Measurements from ENCODE around the gene GLS. TPM values are rescaled to one million over a fixed set of nuclear protein-coding genes. Genes with fewer than 3 reads are reported as not detected.

GLS gene
- total and polyA plus RNA-seq, 2 donors (not counting 3 experiments of a cell fraction or from before 2014, with no cell fraction given): 49.0 to 183 TPM

GRCh38 chr2:190916829-190917228 is 36.2 kb downstream of the GLS start:
- H2AFZ ChIP-seq (ENCODE audit: low read depth, low read length): no peak overlapping the region
- H3K27ac ChIP-seq (ENCODE audit: insufficient read depth, low read depth, low read length): no peak overlapping the region
- DNase-seq (ENCODE audit: low read depth, low spot score): no peak
- H3K36me3 ChIP-seq (ENCODE audit: control insufficient read depth in 2 of 2, extremely low read depth in 1 of 2, insufficient read depth in 2 of 2, low read length in 2 of 2): peaks cover 4 to 28% of the 10 kb centered on the region in 2 experiments
- BruUV-seq (replicated peaks): no TSS peak
- no peaks in the 10 kb centered on the region for H3K9me3 ChIP-seq (replicated peaks; ENCODE audit: control insufficient read depth, insufficient read depth, low read length)
- H3K79me2 ChIP-seq (ENCODE audit: control insufficient read depth, insufficient read depth, low read length): peaks cover 5% of the 10 kb centered on the region
- H4K20me1 ChIP-seq (replicated peaks; ENCODE audit: control insufficient read depth, extremely low read depth, insufficient read depth, low read length): no peaks in the 10 kb centered on the region
- CTCF ChIA-PET: no interaction called here
- dilution Hi-C loops (cut with MboI; ENCODE audit: extremely low pct_ligation_motif_present, low sequenced_read_pairs) (no loop called here), intact Hi-C loops (cut with micrococcal nuclease) (no loop called here)
- no peaks in the 10 kb centered on the region for H3K4me1 ChIP-seq (ENCODE audit: control insufficient read depth, extremely low read depth, insufficient read depth, low read length)
- TF ChIP-seq JUN (IDR thresholded peaks at IDR 0.05; ENCODE audit: borderline replicate concordance, insufficient read depth, insufficient read length, low read depth): no peak
- TF ChIP-seq MYC (IDR thresholded peaks at IDR 0.05; ENCODE audit: low read depth, low read length): no peak
- no peak for TF ChIP-seq EZH2 (IDR thresholded peaks at IDR 0.05; ENCODE audit: borderline replicate concordance, low read depth, low read length, severe bottlenecking)
- TF ChIP-seq POLR2AphosphoS5 (IDR thresholded peaks at IDR 0.05; ENCODE audit: insufficient read depth, low read depth, low read length): no peak
- TF ChIP-seq POLR2A (IDR thresholded peaks at IDR 0.05; ENCODE audit: low read depth, low read length): no peak
- no peak for TF ChIP-seq FOS (IDR thresholded peaks at IDR 0.05; ENCODE audit: borderline replicate concordance, insufficient read depth, low read length)
- no peak for TF ChIP-seq CTCF (IDR thresholded peaks at IDR 0.05; ENCODE audit: extremely low read depth in 1 of 2, insufficient read depth in 1 of 2, low read depth in 1 of 2, low read length in 2 of 2)
- TF ChIP-seq GATA2 (IDR thresholded peaks at IDR 0.05; ENCODE audit: insufficient read depth, insufficient read length, low read depth, low read length): no peak
- TF ChIP-seq MAX (IDR thresholded peaks at IDR 0.05; ENCODE audit: insufficient read depth, insufficient read length): no peak
- no peak overlapping the region for H3K4me3 ChIP-seq (replicated peaks in 1 of 3; ENCODE audit: insufficient read depth in 1 of 3, low read depth in 1 of 3, low read length in 3 of 3)
- H3K4me2 ChIP-seq (ENCODE audit: insufficient read depth, low read length): no peak overlapping the region
- POLR2A ChIA-PET: no interaction called here
- H3K9me1 ChIP-seq (replicated peaks; ENCODE audit: control insufficient read depth, extremely low read depth, insufficient read depth, low read length): no peaks in the 10 kb centered on the region
- no peak for FAIRE-seq
- no peak overlapping the region for H3K9ac ChIP-seq (replicated peaks; ENCODE audit: extremely low read depth, insufficient read depth, low read length)
- no peaks in the 10 kb centered on the region for H3K27me3 ChIP-seq (ENCODE audit: control insufficient read depth in 2 of 2, insufficient read depth in 2 of 2, low read length in 2 of 2)

Measured in endothelial cell of umbilical vein (primary cell).